AG08396 (cell line): ENCODE results near the gene GPR158.

Experiments used
- DNase-seq: peaks from one replicate; pipeline ENCODE4 v3.0.0; 2012; ENCODE audit warnings: low spot score, mixed read lengths

The GPR158 gene

GRCh38 chr10:25390733-25391132, 215.9 kb downstream of the GPR158 start:
- DNase-seq = no peak

- DNase-seq = no peak
Measured at GRCh38 chr10:25392132-25392531, 217.3 kb downstream of the GPR158 start.

GRCh38 chr10:25393621-25394020, 218.8 kb downstream of the GPR158 start:
- DNase-seq = no peak

GRCh38 chr10:25398680-25399079, 223.9 kb downstream of the GPR158 start:
- DNase-seq = no peak

GRCh38 chr10:25405871-25406270, 231.1 kb downstream of the GPR158 start:
- no peak for DNase-seq

- no peak for DNase-seq
Measured at GRCh38 chr10:25417611-25418010, 242.8 kb downstream of the GPR158 start.

GRCh38 chr10:25425776-25426175, 251.0 kb downstream of the GPR158 start:
- no peak for DNase-seq

GRCh38 chr10:25436431-25436830, 261.6 kb downstream of the GPR158 start:
- no peak for DNase-seq

GRCh38 chr10:25441270-25441669, 266.5 kb downstream of the GPR158 start:
- no peak for DNase-seq

- DNase-seq = no peak
Measured at GRCh38 chr10:25444266-25444665, 269.5 kb downstream of the GPR158 start.

- DNase-seq = no peak
Measured at GRCh38 chr10:25451401-25451800, 276.6 kb downstream of the GPR158 start.

GRCh38 chr10:25453619-25454018, 278.8 kb downstream of the GPR158 start:
- no peak for DNase-seq

- DNase-seq = no peak
Measured at GRCh38 chr10:25455980-25456567, 281.3 kb downstream of the GPR158 start.

- no peak for DNase-seq
Measured at GRCh38 chr10:25457552-25457951, 282.8 kb downstream of the GPR158 start.

GRCh38 chr10:25465582-25466372, 291.0 kb downstream of the GPR158 start:
- no peak for DNase-seq

GRCh38 chr10:25467881-25468280, 293.1 kb downstream of the GPR158 start:
- no peak for DNase-seq

- no peak for DNase-seq
Measured at GRCh38 chr10:25481467-25481866, 306.7 kb downstream of the GPR158 start.

GRCh38 chr10:25483999-25484398, 309.2 kb downstream of the GPR158 start:
- no peak for DNase-seq

GRCh38 chr10:25487266-25487665, 312.5 kb downstream of the GPR158 start:
- DNase-seq = no peak

GRCh38 chr10:25492040-25492439, 317.2 kb downstream of the GPR158 start:
- no peak for DNase-seq

GRCh38 chr10:25492680-25493079, 317.9 kb downstream of the GPR158 start:
- DNase-seq = no peak

- DNase-seq = no peak
Measured at GRCh38 chr10:25493122-25493893, 318.5 kb downstream of the GPR158 start.

- no peak for DNase-seq
Measured at GRCh38 chr10:25497246-25497645, 322.4 kb downstream of the GPR158 start.
